ENCODE results near the gene GINS1.

The GINS1 gene

GRCh38 chr20:25453035-25453810 lies 45.8 kb downstream of the GINS1 start:
- Histone ChIP-seq H3K4me3 (replicated peaks; ENCODE audit: low read depth, low read length) (no peak overlapping the region), H3K36me3 (ENCODE audit: control insufficient read depth, insufficient read depth, low read length) (no peaks in the 10 kb centered on the region), H3K27me3 (replicated peaks; ENCODE audit: control insufficient read depth, insufficient read depth, low read length) (no peaks in the 10 kb centered on the region)
- no peak for DNase-seq (ENCODE audit: extremely low read depth, insufficient read length)
- no peak for TF ChIP-seq CTCF (IDR thresholded peaks at IDR 0.05; ENCODE audit: insufficient read depth, low read length, poor library complexity, severe bottlenecking)

- no peak for DNase-seq (ENCODE audit: extremely low read depth, insufficient read length)
- H3K27me3 ChIP-seq (replicated peaks; ENCODE audit: control insufficient read depth, insufficient read depth, low read length), result no peaks in the 10 kb centered on the region
- H3K36me3 ChIP-seq (ENCODE audit: control insufficient read depth, insufficient read depth, low read length), result no peaks in the 10 kb centered on the region
- no peak overlapping the region for H3K4me3 ChIP-seq (replicated peaks; ENCODE audit: low read depth, low read length)
- no peak for TF ChIP-seq CTCF (IDR thresholded peaks at IDR 0.05; ENCODE audit: insufficient read depth, low read length, poor library complexity, severe bottlenecking)
These were observed 46.9 kb downstream of the GINS1 start for GRCh38 chr20:25454153-25454900.

GRCh38 chr20:25457886-25458680 lies 50.6 kb downstream of the GINS1 start:
- no peak for DNase-seq (ENCODE audit: extremely low read depth, insufficient read length)
- Histone ChIP-seq H3K4me3 (replicated peaks; ENCODE audit: low read depth, low read length) (no peak overlapping the region), H3K36me3 (ENCODE audit: control insufficient read depth, insufficient read depth, low read length) (no peaks in the 10 kb centered on the region), H3K27me3 (replicated peaks; ENCODE audit: control insufficient read depth, insufficient read depth, low read length) (no peaks in the 10 kb centered on the region)
- TF ChIP-seq CTCF (IDR thresholded peaks at IDR 0.05; ENCODE audit: insufficient read depth, low read length, poor library complexity, severe bottlenecking), result no peak

GRCh38 chr20:25459111-25459830 lies 51.8 kb downstream of the GINS1 start:
- Histone ChIP-seq H3K4me3 (replicated peaks; ENCODE audit: low read depth, low read length) (no peak overlapping the region), H3K36me3 (ENCODE audit: control insufficient read depth, insufficient read depth, low read length) (no peaks in the 10 kb centered on the region), H3K27me3 (replicated peaks; ENCODE audit: control insufficient read depth, insufficient read depth, low read length) (no peaks in the 10 kb centered on the region)
- no peak for DNase-seq (ENCODE audit: extremely low read depth, insufficient read length)
- TF ChIP-seq CTCF (IDR thresholded peaks at IDR 0.05; ENCODE audit: insufficient read depth, low read length, poor library complexity, severe bottlenecking), result no peak

GRCh38 chr20:25459916-25460535 lies 52.6 kb downstream of the GINS1 start:
- no peaks in the 10 kb centered on the region for H3K27me3 ChIP-seq (replicated peaks; ENCODE audit: control insufficient read depth, insufficient read depth, low read length)
- H3K36me3 ChIP-seq (ENCODE audit: control insufficient read depth, insufficient read depth, low read length), result no peaks in the 10 kb centered on the region
- DNase-seq (ENCODE audit: extremely low read depth, insufficient read length), result no peak
- no peak for TF ChIP-seq CTCF (IDR thresholded peaks at IDR 0.05; ENCODE audit: insufficient read depth, low read length, poor library complexity, severe bottlenecking)
- no peak overlapping the region for H3K4me3 ChIP-seq (replicated peaks; ENCODE audit: low read depth, low read length)

Data from GM06990 (cell line).